ENCODE measurements around the gene PPP2R2B.

PPP2R2B gene

GRCh38 chr5:146825033-146825432 is 53.5 kb downstream of the PPP2R2B start:
- TF ChIP-seq, protein P1, sequence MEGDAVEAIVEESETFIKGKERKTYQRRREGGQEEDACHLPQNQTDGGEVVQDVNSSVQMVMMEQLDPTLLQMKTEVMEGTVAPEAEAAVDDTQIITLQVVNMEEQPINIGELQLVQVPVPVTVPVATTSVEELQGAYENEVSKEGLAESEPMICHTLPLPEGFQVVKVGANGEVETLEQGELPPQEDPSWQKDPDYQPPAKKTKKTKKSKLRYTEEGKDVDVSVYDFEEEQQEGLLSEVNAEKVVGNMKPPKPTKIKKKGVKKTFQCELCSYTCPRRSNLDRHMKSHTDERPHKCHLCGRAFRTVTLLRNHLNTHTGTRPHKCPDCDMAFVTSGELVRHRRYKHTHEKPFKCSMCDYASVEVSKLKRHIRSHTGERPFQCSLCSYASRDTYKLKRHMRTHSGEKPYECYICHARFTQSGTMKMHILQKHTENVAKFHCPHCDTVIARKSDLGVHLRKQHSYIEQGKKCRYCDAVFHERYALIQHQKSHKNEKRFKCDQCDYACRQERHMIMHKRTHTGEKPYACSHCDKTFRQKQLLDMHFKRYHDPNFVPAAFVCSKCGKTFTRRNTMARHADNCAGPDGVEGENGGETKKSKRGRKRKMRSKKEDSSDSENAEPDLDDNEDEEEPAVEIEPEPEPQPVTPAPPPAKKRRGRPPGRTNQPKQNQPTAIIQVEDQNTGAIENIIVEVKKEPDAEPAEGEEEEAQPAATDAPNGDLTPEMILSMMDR (conservative IDR thresholded peaks at IDR 0.05): no peak
- no peak overlapping the region for H3K27ac ChIP-seq

DNA sequence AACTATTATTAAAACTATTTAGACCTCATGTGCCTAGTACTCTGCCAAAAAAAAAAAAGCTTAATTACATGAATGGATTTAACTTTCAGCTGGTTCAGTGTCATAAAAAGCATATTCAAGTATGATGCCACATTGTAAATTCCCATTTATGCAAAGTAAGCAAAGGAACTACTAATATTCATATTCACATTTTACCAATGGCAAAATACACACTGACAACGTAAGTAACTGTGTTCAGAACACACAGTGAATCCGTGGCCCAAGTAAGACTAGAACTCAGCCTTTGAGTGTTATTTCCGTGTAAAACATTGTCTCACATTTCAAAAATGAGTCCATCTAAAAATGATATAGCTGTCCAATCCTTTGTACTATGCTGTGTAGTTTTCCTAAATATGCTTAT is 56.8 kb downstream of the PPP2R2B start:
- H3K27ac ChIP-seq: no peak overlapping the region
- TF ChIP-seq, protein P1 (conservative IDR thresholded peaks at IDR 0.05): no peak

DNA sequence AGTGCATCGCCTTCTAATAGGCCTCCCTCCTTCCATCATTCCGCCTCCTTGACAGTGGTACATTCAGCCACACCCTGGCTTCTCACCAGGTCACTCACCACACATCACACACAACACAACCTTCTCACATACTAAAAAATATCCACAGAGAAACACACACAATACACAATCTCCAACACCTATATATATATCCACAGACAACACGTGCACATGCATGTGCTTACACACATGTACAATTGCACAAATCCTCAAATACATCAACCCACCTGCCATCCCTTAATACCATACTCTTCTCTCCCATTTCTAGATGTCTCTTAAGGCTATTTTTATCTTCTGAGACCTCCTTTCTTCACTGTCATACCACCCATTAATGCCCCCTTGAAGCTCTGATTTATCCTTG is 57.6 kb downstream of the PPP2R2B start:
- H3K27ac ChIP-seq: no peak overlapping the region
- TF ChIP-seq, protein P1 (conservative IDR thresholded peaks at IDR 0.05): no peak

DNA sequence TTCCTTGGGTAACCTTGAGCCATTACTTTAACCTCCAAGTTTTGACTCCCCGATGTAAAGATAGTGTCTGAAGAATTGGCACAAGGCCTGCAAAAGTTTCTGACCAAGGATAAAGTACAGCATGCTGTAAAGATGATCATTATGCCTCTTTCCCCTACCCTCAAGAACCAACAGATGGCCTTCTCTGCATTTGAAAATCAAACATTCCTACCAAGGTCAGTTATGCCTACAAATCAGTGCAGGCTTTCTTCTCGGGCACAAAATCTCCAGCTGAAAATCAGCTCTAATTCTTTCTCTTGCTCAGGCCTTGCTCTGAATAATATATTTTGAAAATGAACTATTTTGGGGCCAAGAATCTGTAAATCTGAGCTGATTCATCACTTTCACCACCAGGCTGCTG is 59.7 kb downstream of the PPP2R2B start:
- TF ChIP-seq, protein P1 (conservative IDR thresholded peaks at IDR 0.05): 0 out of 2 replicates have a peak, but pooled peaks have one; percentile 11
- no peak overlapping the region for H3K27ac ChIP-seq

DNA sequence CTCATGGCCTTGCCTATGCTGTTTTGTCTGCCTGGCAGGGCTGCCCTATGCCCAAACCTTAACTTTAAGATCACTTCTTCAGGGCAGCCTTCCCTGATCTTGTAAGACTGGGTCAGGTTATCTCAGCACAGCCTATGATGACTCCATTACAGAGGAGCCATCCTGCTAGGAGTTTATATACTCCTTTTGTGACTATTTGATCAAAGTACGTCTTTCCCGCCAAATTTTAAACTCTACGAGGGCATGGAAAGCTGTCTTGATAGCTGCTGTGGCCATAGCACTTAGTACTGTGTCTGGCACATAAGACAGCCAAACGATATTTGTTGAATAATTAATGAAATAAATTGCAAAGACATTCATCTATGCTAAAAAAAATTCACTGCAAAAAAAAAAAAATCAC is 60.6 kb downstream of the PPP2R2B start:
- TF ChIP-seq, protein P1 (conservative IDR thresholded peaks at IDR 0.05): no peak
- H3K27ac ChIP-seq: no peak overlapping the region

GRCh38 chr5:146816775-146817387 is 61.7 kb downstream of the PPP2R2B start:
- TF ChIP-seq, protein P1 (conservative IDR thresholded peaks at IDR 0.05): no peak
- H3K27ac ChIP-seq: no peak overlapping the region

GRCh38 chr5:146815411-146815810 is 63.1 kb downstream of the PPP2R2B start:
- H3K27ac ChIP-seq: no peak overlapping the region
- TF ChIP-seq, protein P1 (conservative IDR thresholded peaks at IDR 0.05): no peak

Measured in VCaP (cell line).